NCI-H510A treated with DMSO at 0.1 percent for 48 hours (cell line): ENCODE data around the gene MEGF6.

ENCODE experiments used
- DNase-seq: peaks from one replicate; lab custom pipeline; 2025; lab: John Stamatoyannopoulos, UW

MEGF6 gene

DNA sequence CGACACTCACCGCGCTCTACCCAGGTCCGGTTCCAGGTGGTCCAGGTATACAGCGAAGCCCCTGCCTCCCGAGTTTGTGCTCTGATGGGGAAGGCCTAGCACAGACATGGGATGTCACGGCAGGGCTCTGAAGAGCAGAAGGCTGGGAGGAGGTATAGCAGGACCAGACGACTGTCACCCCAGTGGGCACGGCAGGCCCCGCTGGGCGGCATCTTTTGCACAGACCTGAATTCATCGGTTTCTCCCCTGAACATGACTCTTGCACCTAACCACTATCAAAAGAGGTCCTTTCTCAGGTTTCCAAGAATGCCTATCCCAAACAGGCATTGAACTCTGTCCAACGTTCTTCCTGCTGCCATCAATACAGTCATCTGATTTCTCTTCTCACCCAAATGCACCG is 126.3 kb downstream of the MEGF6 start:
- no peak for DNase-seq

- peak; percentile 1 for DNase-seq
Measured at GRCh38 chr1:3483801-3484444, 127.4 kb downstream of the MEGF6 start.

GRCh38 chr1:3483380-3483779 is 127.9 kb downstream of the MEGF6 start:
- no peak for DNase-seq

DNA sequence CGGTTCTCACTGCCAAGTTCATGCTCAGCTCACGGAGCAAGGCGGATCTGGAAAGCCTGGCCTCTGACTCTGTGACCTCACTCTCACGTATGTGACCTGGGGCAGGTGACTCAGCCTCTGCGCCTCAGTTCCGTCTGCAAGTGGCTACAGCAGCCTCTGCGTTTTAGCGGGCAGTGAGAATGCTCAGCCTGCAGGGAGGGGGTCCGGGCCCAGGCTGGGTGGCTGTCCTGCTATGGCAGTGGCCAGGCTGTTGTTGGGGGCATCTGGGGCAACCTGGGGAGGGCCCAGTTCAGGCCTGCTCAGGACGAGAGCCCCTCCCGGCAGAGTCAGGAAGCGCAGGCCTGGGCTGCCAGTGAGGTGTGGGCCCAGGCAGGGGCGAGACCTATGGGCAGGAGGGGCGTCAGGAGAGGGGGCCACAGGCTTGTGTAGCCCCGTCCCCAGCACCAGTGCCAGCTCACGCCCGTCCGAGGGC is 128.9 kb downstream of the MEGF6 start:
- no peak for DNase-seq

DNA sequence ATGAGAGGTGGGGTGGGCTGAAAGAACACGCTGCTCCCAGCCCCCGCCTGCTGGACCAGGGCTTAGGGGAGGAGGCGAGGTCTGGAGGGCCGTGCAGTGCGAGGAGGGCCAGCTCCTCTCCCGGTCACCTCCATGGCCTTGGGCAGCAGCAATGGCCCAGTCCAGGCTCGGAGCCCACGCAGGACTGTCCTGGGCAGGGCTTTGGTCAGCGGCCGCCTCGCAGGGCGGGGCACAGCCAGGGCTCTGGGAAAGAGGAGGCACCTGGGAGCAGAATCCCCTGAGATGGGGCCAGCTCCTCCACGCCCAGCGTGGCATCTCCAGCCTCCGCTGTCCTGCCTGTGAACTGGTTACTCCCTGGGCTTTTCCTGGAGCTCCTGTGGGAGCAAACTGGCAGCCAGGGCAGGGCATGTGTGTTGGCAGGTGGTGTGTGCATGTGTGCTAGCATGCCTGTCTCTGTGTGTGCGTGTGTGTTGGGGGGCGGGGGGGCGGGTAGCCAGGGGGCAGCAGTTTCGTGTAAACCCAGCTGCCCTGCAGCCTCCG is 129.4 kb downstream of the MEGF6 start:
- no peak for DNase-seq

- no peak for DNase-seq
Measured at GRCh38 chr1:3481046-3481445, 130.3 kb downstream of the MEGF6 start.

- no peak for DNase-seq
Measured at GRCh38 chr1:3480369-3480719, 131.0 kb downstream of the MEGF6 start.

DNA sequence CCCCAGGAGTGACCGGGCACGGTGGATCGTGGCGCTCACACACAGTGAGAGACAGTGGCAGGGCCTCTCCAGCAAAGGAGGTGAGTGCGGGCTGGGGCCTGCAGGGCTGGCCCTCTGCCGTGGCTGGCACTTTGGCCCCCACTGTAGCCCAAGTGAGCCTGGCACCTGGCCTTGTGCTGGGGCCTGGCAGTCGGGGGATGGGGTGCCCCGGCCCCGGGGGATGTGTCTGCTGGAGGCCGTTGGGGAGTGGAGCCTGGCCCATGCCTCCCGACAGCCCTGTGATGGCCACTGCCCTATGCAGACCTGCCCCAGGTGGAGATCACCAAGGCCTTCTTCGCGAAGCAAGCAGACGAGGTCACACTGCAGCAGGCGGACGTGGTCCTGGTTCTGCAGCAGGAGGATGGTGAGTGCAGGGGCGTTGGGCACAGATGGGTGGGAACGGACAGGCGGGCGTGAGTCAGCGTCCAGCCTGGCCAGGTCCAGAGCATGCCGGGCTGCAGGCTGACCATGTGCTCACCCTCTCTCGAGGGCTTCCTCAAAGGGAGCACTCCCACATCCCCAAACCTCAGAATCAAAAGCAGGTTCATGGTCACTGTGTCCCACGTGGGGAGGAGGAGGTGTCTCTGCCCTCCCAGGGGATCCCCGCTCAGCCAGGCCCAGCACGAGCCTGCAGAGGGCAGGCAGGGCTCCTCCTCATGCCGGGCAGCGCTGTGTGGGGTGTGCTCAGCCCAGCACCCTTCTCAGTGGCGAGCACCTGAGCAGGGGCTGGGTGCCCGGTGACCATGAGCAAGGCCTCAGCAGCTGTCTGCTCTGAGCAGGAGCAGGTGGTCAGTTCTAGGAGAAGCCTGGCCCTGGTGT is 131.6 kb downstream of the MEGF6 start:
- no peak for DNase-seq

GRCh38 chr1:3478187-3478586 is 133.1 kb downstream of the MEGF6 start:
- DNase-seq = no peak

DNA sequence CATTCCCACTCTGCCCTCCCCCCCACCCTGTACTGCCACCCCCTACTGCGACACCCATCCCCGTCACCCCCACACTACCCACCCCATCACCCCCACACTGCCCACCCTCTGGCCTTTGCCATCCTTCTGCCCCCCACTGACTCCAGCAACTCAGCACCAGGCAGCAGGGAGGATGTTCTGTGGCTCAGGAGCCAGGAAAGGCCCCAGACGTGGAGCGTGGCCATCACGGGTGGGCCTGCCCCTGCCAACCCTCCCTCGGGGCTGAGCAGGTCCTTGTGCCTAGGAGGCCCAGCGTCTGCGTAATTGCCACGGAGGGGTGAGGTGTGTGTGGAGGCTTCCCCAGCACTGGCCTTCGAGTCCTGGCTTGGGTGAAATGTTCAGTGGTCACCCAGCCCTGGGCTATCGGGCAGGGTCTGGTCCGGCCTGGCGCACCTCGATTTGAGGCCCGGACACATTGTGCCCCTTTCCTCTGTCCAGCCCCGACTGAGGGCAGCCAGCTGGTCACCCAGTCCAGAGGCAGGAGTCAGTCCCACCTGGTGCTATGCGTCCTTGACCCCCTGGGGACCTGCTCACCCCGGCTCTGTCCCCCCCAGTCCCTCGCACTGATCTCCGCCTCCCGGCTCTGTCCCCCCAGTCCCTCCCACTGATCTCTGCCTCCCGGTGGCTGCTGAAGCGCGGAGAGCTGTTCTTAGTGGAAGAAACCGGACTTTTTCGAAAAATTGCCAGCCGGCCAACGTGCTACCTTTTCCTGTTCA is 133.9 kb downstream of the MEGF6 start:
- no peak for DNase-seq

GRCh38 chr1:3476666-3477065 is 134.6 kb downstream of the MEGF6 start:
- DNase-seq = no peak

DNA sequence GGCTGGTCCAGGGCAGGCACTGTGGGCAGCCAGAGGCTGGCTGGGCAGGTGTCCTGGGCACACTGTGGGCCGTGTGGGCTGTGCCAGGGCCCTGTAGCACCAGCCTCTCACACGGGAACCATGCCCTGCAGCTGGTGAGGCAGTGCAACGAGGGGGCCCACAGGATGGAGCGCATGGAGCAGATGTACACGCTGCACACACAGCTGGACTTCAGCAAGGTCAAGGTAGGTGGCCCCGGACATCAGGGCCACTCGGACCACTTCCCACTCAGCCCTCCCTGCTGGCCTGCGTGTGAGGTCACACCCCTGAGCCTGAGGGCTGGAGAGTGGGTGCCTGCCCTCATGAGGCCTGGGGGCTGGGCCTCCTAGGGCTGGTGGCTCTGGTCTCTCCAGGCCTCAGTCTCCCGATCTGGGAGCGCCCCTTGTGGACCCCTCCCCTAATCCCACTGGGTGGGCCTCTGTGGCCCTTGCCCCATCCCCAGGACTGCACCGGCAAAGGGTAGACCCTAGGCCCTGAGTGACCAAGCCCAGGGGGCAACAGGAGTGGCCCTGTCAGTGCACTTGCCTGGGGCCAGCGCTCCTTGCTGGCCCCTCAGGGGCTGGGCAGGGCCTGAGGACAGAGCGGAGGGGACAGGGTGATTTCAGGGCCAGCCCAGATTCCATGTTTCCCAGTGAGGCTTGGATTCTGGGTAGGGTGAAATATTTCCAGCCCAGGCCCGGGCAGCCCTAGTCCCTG is 135.3 kb downstream of the MEGF6 start:
- no peak for DNase-seq

GRCh38 chr1:3474421-3474820 is 136.9 kb downstream of the MEGF6 start:
- DNase-seq = no peak

DNA sequence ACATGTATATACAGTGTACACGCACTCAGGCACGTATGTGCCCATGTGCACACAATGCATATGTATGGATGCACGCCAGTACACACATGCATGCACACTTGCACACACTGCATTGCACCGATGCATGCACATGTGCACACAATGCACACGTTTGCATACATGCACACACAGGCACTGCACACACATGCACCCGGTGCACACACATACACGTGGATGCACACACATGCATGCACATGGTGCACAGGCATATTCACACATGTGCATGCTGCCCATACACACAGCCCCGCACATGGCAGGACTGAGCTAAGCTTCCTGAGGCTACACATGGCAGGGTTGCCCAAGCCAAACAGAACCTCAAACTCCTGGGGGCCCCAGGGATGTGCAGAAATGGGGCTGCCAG is 137.3 kb downstream of the MEGF6 start:
- no peak for DNase-seq

DNA sequence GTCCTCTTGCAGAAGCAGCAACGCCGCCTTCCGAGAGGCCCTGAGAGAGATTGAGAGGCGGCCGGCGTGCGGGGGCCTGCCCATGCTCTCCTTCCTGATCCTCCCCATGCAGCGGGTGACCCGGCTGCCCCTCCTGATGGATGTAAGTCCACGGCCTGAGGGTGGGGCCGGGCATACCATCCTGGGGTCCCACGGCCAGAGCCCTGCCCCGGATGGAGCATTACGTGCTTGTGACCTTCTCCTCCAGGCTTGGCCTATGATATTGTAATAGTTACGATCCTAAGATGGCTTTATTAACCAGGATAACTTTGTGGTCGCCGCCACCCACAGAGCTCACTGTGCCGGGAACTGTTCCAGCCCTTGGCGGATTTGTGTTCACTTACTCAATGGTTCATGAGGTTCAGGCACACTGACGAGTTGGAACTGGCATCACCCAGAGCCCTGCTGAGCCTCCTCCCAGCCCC is 137.9 kb downstream of the MEGF6 start:
- no peak for DNase-seq

DNA sequence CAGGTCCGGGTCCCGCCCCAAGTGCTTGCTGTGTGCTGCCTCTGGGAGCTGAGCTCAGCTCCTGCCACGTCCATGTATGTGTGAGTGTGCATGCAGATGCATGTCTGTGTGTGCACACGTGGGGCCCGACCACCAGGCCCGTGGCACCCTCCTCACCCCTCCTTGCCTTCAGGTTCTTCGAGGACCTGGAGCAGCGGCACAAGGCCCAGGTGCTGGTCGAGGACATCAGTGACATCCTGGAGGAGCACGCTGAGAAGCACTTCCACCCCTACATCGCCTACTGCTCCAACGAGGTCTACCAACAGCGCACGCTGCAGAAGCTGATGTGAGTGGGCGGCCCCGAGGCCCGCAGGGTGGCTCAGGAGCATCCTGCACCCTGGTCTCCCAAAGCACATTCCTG is 138.4 kb downstream of the MEGF6 start:
- DNase-seq = no peak

DNA sequence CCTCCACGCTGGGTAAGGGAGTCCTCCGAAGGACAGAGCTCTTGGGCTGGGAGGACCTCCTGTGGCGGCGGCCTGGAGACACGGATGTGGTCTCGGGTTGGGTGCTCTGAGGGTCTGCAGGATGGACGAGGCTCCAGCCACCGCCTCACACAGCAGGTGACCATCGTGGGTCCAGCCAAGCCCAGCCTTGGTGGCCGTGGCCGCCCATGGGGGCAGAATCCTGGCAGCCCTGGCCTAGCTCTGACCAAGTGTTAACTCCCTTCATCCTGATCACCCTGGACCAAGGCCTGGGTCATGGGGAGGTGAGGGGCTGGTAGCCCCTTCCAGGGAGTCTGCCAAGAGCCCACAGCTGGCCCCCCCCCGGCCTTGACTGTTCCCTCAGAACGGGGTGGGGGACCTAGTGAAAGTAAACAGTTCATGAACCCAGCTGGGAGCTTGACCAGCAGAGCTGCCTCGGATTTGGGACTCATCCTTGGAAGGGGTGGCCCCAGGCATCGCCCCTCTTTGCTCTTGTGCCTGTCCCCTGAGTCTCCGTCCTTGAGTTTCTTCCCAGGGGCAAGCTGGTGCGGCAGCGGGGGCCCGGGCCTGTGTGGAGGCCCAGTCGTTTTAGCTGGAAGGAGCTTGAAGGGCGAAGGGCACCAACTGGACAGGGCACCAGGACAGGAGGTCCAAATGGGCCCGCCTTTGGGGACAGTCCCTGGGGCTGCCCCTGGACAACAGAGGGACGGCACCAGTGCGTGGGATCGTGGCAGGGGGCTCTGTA is 139.0 kb downstream of the MEGF6 start:
- no peak for DNase-seq

GRCh38 chr1:3471356-3472087 is 139.8 kb downstream of the MEGF6 start:
- no peak for DNase-seq

- DNase-seq = no peak
Measured at GRCh38 chr1:3470650-3471355, 140.5 kb downstream of the MEGF6 start.
